HEK293 (cell line): Measurements from ENCODE around the gene ALOX15B.

Source experiments
- CTCF ChIP-seq: fragments of 450-650 bp; formaldehyde crosslinking; IDR thresholded peaks from 2 replicates; pipeline ENCODE4 v1.5.1; 2016; ENCODE audit warnings: missing biosample characterization, missing genetic modification characterization
- PBX3 ChIP-seq: sonication (generic); formaldehyde crosslinking; IDR thresholded peaks from 2 replicates; pipeline ENCODE4 v1.8.1; 2022; ENCODE audit warnings: mild to moderate bottlenecking, moderate library complexity, missing genetic modification reagents
- ZNF18 ChIP-seq: fragments of 450-650 bp; formaldehyde crosslinking; IDR thresholded peaks from 2 replicates; pipeline ENCODE4 v1.5.1; 2016; ENCODE audit warnings: missing biosample characterization, missing genetic modification characterization
- ZNF777 ChIP-seq: fragments of 450-650 bp; formaldehyde crosslinking; IDR thresholded peaks from 2 replicates; pipeline ENCODE4 v1.5.1; 2017; ENCODE audit warnings: missing biosample characterization, missing genetic modification characterization, borderline replicate concordance

GRCh38 chr17:8087075-8087951, 48.5 kb downstream of the ALOX15B start, which contains the start of gene ALOX12B:
- TF ChIP-seq CTCF (tag by site-specific recombination) (no peak), ZNF18 (no peak), PBX3 (CRISPR knock-in tag) (no peak), ZNF777 (tag by site-specific recombination) (no peak)
